Articular chondrocyte of knee joint (primary cell): ENCODE results near the gene ARL14EPL. TPM values are rescaled to one million over a fixed set of nuclear protein-coding genes. Genes with fewer than 3 reads are reported as not detected.

Experiments used
- total RNA-seq: library from RNA; depleted of rRNA; stranded (reverse); fragments of >200 nt; gene quantifications from 2 replicates; pipeline ENCODE4 v1.2.3, GENCODE V29; 2012

The ARL14EPL gene
- total RNA-seq: 0.11 and 0.13 TPM in 2 replicates

GRCh38 chr5:116032094-116032517, at the start of gene ARL14EPL:
Gene ARL14EPL (plus strand): TSS chr5:116032472. CDS start chr5:116051466, 18,994 bp downstream.

GRCh38 chr5:116084871-116085715, 52.8 kb downstream of the ARL14EPL start, which contains the start of gene COMMD10:
Gene COMMD10 (plus strand): TSS chr5:116085025.

Other genes with a start within 250 kb of the ARL14EPL start
- 22.3 and 25.9 TPM in 2 replicates for gene CDO1, start 215.8 kb upstream of the ARL14EPL start, total RNA-seq
- gene ATG12, start 190.9 kb upstream of the ARL14EPL start, total RNA-seq: 87.8 and 93.0 TPM in 2 replicates
- 212 and 283 TPM in 2 replicates for gene AP3S1, start 190.5 kb upstream of the ARL14EPL start, total RNA-seq
- 1.6 and 3.4 TPM in 2 replicates for gene LVRN, start 70.0 kb upstream of the ARL14EPL start, total RNA-seq
- 37.9 and 38.7 TPM in 2 replicates for gene COMMD10, start 52.6 kb downstream of the ARL14EPL start, total RNA-seq